Measurements from ENCODE around the gene TMEM181. TPM values are rescaled to one million over a fixed set of nuclear protein-coding genes. Genes with fewer than 3 reads are reported as not detected.

TMEM181 gene
- total RNA-seq, 1 donor from 2014 or later = 20.1 TPM

- no peak for DNase-seq
These were observed 4.6 kb downstream of the TMEM181 start for GRCh38 chr6:158564243-158565121.

- no peak for DNase-seq
These were observed 5.2 kb downstream of the TMEM181 start for GRCh38 chr6:158565122-158565429.

GRCh38 chr6:158565482-158566040 is 5.7 kb downstream of the TMEM181 start:
- no peak for DNase-seq

GRCh38 chr6:158566207-158566818 is 6.4 kb downstream of the TMEM181 start:
- DNase-seq = no peak

- no peak for DNase-seq
These were observed 7.3 kb downstream of the TMEM181 start for GRCh38 chr6:158567152-158567551.

- DNase-seq = no peak
These were observed 8.0 kb downstream of the TMEM181 start for GRCh38 chr6:158567871-158568401.

GRCh38 chr6:158568549-158568948 is 8.7 kb downstream of the TMEM181 start:
- no peak for DNase-seq

- DNase-seq = no peak
These were observed 9.1 kb downstream of the TMEM181 start for GRCh38 chr6:158569036-158569435.

- DNase-seq = no peak
These were observed 10.7 kb downstream of the TMEM181 start for GRCh38 chr6:158570681-158570962.

GRCh38 chr6:158571826-158572652 is 12.1 kb downstream of the TMEM181 start:
- no peak for DNase-seq

GRCh38 chr6:158572653-158573541 is 13.0 kb downstream of the TMEM181 start:
- DNase-seq = no peak

- DNase-seq = no peak
These were observed 13.6 kb downstream of the TMEM181 start for GRCh38 chr6:158573542-158573931.

- no peak for DNase-seq
These were observed 14.9 kb downstream of the TMEM181 start for GRCh38 chr6:158574800-158575199.

- no peak for DNase-seq
These were observed 15.7 kb downstream of the TMEM181 start for GRCh38 chr6:158575550-158575949.

GRCh38 chr6:158584236-158584651 is 24.4 kb downstream of the TMEM181 start:
- no peak for DNase-seq

- DNase-seq = no peak
These were observed 26.8 kb downstream of the TMEM181 start for GRCh38 chr6:158586652-158587051.

- DNase-seq = no peak
These were observed 29.5 kb downstream of the TMEM181 start for GRCh38 chr6:158589366-158589765.

- no peak for DNase-seq
These were observed 31.4 kb downstream of the TMEM181 start for GRCh38 chr6:158591134-158591809.

- DNase-seq = no peak
These were observed 31.9 kb downstream of the TMEM181 start for GRCh38 chr6:158591810-158592209.

GRCh38 chr6:158593670-158594069 is 33.8 kb downstream of the TMEM181 start:
- no peak for DNase-seq

- DNase-seq = no peak
These were observed 35.3 kb downstream of the TMEM181 start for GRCh38 chr6:158595223-158595622.

All from skin of body (tissue), 2 donors.